ENCODE measurements around the gene TMEM139. TPM values are rescaled to one million over a fixed set of nuclear protein-coding genes. Genes with fewer than 3 reads are reported as not detected.

Gene TMEM139
- total RNA-seq, 1 experiment from 2014 or later = 2.0 TPM

DNA sequence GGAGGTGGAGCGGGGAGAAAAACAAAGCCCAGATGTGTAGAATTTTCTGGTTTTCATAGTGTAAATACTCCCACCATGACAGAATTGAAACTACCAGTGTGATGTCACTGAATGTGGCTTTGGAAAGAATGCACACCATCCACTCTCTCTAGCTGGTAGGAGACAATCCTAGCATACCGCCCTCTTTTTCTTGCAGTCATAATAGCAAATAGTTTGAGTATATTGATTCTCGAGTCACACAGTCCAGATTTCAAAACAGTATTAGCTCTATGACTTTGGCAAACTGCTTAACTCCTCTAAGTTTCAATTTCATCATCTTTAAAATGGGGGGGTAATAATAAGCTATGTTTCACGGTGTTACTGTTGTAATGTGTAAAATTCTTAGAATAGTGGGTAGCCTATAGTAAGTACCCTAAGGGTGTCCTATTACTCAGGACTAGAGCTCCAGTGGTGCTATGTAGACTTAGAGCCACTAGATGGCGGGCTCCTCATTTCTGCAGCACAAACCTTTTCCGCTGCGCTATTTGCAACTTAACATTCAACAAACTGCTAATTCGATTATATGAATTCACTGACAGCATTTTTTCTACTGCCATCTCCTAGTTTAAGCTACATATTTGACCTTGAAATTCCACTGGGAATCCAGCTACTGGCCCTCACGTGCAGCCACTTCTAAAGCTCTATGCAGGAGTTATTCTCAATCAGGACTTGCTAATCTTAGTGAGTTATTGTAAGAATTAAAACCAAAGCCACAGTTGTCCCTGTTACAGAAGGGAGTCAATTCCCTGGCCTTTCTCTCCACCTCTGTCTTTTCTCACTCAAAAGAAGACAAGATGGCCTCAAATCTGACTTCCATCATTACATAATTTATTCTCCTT lies 44.2 kb upstream of the TMEM139 start:
- Histone ChIP-seq H3K4me3 (ENCODE audit: low read depth in 2 of 2, low read length in 2 of 2) (no peak overlapping the region), H3K27ac (ENCODE audit: low read length) (no peak overlapping the region), H3K27me3 (ENCODE audit: control insufficient read depth, insufficient read depth, low read length) (peaks cover 6% of the 10 kb centered on the region; the same call in 1 of the 2 replicates), H3K4me1 (ENCODE audit: control insufficient read depth, insufficient read depth, low read length) (no peaks in the 10 kb centered on the region), H3K9me3 (ENCODE audit: control insufficient read depth, insufficient read depth, low read depth, low read length) (no peaks in the 10 kb centered on the region), H3K36me3 (ENCODE audit: control insufficient read depth, insufficient read depth, low read length) (no peaks in the 10 kb centered on the region)
- ATAC-seq (peak; percentile 96), DNase-seq (ENCODE audit: low read depth, low spot score) (no peak)
- CTCF ChIA-PET = interaction anchor here (0.5 to 1.4 kb wide), 10 partner anchors 9 to 911 kb away, joined by 3 to 11 read pairs (median 3); no protein-coding TSS in a partner anchor
- no peak for TF ChIP-seq TCF7L2 (IDR thresholded peaks at IDR 0.05; ENCODE audit: low read depth, low read length)
- TF ChIP-seq, protein P1, sequence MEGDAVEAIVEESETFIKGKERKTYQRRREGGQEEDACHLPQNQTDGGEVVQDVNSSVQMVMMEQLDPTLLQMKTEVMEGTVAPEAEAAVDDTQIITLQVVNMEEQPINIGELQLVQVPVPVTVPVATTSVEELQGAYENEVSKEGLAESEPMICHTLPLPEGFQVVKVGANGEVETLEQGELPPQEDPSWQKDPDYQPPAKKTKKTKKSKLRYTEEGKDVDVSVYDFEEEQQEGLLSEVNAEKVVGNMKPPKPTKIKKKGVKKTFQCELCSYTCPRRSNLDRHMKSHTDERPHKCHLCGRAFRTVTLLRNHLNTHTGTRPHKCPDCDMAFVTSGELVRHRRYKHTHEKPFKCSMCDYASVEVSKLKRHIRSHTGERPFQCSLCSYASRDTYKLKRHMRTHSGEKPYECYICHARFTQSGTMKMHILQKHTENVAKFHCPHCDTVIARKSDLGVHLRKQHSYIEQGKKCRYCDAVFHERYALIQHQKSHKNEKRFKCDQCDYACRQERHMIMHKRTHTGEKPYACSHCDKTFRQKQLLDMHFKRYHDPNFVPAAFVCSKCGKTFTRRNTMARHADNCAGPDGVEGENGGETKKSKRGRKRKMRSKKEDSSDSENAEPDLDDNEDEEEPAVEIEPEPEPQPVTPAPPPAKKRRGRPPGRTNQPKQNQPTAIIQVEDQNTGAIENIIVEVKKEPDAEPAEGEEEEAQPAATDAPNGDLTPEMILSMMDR (IDR thresholded peaks at IDR 0.05) = peak; percentile 89
- intact Hi-C loops (cut with micrococcal nuclease; ENCODE audit: unreplicated experiment) = loop anchor here (1.0 to 2.0 kb wide), 2 partner anchors 64 to 176 kb away; no protein-coding TSS in a partner anchor
- BruUV-seq (replicated peaks) = no TSS peak
- POLR2A ChIA-PET = no interaction called here
- in situ Hi-C loops (cut with HindIII; ENCODE audit: low pct_unique_long_range_greater_than_20kb, low sequenced_read_pairs) = no loop called here

DNA sequence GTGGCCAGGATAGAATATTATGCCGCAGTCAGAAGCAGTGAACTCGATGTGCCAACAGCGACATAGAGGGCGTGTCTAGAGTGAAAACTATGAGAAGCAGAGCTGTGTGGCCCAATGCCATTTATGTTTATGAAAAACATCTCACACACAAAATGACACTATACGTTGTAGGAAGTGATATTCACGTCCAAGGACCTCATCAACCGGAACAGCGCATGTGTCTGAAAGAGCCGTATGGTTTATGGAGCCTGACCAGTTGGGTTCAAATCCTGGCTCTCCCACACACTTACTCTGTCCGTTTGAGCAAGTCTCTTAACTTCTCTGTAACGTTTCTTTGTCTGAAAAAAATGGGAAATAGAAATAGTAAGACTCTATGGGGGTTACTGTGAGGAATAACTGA lies 42.5 kb upstream of the TMEM139 start:
- Histone ChIP-seq H3K4me3 (ENCODE audit: low read depth in 2 of 2, low read length in 2 of 2) (no peak overlapping the region), H3K27me3 (ENCODE audit: control insufficient read depth, insufficient read depth, low read length) (peaks cover 6% of the 10 kb centered on the region; the same call in 1 of the 2 replicates), H3K36me3 (ENCODE audit: control insufficient read depth, insufficient read depth, low read length) (no peaks in the 10 kb centered on the region), H3K27ac (ENCODE audit: low read length) (no peak overlapping the region), H3K9me3 (ENCODE audit: control insufficient read depth, insufficient read depth, low read depth, low read length) (no peaks in the 10 kb centered on the region), H3K4me1 (ENCODE audit: control insufficient read depth, insufficient read depth, low read length) (no peaks in the 10 kb centered on the region)
- no TSS peak for BruUV-seq (replicated peaks)
- in situ Hi-C loops (cut with HindIII; ENCODE audit: low pct_unique_long_range_greater_than_20kb, low sequenced_read_pairs) = no loop called here
- DNase-seq (ENCODE audit: low read depth, low spot score) (no peak), ATAC-seq (no peak)
- no peak for TF ChIP-seq POLR2AphosphoS5 (IDR thresholded peaks at IDR 0.05; ENCODE audit: low read depth, low read length)
- no peak for TF ChIP-seq SIN3A (IDR thresholded peaks at IDR 0.05; ENCODE audit: borderline replicate concordance, insufficient read depth, low read depth, low read length)
- TF ChIP-seq, protein P1 (IDR thresholded peaks at IDR 0.05) = no peak
- TF ChIP-seq, protein P2, sequence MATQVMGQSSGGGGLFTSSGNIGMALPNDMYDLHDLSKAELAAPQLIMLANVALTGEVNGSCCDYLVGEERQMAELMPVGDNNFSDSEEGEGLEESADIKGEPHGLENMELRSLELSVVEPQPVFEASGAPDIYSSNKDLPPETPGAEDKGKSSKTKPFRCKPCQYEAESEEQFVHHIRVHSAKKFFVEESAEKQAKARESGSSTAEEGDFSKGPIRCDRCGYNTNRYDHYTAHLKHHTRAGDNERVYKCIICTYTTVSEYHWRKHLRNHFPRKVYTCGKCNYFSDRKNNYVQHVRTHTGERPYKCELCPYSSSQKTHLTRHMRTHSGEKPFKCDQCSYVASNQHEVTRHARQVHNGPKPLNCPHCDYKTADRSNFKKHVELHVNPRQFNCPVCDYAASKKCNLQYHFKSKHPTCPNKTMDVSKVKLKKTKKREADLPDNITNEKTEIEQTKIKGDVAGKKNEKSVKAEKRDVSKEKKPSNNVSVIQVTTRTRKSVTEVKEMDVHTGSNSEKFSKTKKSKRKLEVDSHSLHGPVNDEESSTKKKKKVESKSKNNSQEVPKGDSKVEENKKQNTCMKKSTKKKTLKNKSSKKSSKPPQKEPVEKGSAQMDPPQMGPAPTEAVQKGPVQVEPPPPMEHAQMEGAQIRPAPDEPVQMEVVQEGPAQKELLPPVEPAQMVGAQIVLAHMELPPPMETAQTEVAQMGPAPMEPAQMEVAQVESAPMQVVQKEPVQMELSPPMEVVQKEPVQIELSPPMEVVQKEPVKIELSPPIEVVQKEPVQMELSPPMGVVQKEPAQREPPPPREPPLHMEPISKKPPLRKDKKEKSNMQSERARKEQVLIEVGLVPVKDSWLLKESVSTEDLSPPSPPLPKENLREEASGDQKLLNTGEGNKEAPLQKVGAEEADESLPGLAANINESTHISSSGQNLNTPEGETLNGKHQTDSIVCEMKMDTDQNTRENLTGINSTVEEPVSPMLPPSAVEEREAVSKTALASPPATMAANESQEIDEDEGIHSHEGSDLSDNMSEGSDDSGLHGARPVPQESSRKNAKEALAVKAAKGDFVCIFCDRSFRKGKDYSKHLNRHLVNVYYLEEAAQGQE (IDR thresholded peaks at IDR 0.05; ENCODE audit: insufficient read depth in 1 of 2, low read depth in 2 of 2, low read length in 1 of 2) = no peak
- TF ChIP-seq TCF7L2 (IDR thresholded peaks at IDR 0.05; ENCODE audit: low read depth, low read length) = no peak
- intact Hi-C loops (cut with micrococcal nuclease; ENCODE audit: unreplicated experiment) = no loop called here
- ChIA-PET POLR2A (no interaction called here), CTCF (no interaction called here)
